DMS114 treated with DMSO at 0.1 percent for 48 hours (cell line): ENCODE data around the gene PXDC1.
"Not testable (repeated sequence)": the region's sequence is repeated elsewhere in the genome, so short reads cannot be mapped to it uniquely, and the experiment has no call there.

Experiments used
- DNase-seq: peaks from one replicate; lab custom pipeline; 2025; ENCODE audit not compliant: unreplicated experiment; lab: John Stamatoyannopoulos, UW

The PXDC1 gene

DNA sequence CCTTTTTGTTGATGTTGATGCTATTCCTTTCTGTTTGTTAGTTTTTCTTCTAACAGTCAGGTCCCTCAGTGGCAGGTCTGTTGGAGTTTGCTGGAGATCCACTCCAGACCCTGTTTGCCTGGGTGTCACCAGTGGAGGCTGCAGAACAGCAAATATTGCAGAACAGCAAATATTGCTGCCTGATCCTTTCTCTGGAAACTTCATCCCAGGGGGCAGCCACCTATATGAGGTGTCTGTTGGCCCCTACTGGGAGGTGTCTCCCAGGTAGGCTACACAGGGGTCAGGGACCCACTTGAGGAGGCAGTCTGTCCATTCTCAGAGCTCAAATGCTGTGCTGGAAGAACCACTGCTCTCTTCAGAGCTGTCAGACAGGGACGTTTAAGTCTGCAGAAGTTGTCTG is 74.2 kb downstream of the PXDC1 start:
- not testable (repeated sequence) for DNase-seq
